GM19240 (cell line): ENCODE results near the gene EYA2.
A peak's percentile ranks its signal among the peaks of the same experiment; 100 is the strongest.
"Not testable (repeated sequence)": the region's sequence is repeated elsewhere in the genome, so short reads cannot be mapped to it uniquely, and the experiment has no call there.

Source experiments
- DNase-seq: peaks from one replicate; pipeline ENCODE4 v3.0.0; 2011; ENCODE audit warnings: low spot score; ENCODE audit not compliant: insufficient read length

The EYA2 gene

DNA sequence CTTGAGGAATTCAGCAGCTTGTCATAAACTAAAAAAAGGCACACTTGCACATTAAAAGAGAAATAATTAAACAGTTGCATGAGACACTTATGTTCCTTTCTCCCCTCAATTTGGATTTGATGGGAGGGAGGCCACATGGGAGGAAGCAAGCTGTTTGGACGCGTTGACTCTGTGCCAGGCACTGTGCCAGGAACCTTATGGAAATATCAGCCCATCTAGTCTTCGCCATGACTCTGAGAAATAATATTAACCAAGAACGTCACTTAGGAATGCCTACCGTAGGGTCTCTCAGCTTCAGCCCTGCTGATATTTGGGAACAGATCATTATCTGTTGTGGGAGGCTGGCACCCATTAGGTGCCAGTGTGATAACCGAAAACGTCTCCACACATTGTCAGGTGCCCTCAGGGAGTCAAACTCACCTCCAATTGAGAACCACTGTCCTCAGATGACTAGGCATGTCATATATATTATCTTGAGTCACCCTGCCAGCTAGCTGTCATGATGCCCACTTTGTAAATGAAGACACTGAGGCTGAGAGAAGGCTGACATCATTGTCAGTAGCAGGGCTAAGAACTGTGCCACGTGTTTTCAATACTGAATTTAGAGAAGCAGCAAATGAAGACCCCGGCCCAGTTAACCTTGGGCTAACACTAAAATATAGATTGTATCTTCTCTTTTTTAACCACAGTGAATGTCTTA lies 36.1 kb downstream of the EYA2 start:
- no peak for DNase-seq

- no peak for DNase-seq
Observed at GRCh38 chr20:46931699-46932098, 37.1 kb downstream of the EYA2 start.

DNA sequence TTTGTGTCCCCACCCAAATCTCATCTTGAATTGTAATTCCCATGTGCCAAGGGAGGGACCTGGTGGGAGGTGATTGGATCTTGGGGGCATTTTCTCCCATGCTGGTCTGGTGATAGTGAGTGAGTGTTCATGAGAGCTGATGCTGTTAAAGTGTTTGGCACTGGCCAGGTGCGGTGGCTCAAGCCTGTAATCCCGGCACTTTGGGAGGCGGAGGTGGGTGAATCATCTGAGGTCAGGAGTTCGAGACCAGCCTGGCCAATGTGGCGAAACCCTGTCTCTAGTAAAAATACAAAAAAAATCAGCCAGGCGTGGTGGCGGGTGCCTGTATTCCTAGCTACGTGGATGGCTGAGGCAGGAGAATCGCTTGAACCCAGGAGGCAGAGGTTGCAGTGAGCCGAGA lies 37.8 kb downstream of the EYA2 start:
- not testable (repeated sequence) for DNase-seq

DNA sequence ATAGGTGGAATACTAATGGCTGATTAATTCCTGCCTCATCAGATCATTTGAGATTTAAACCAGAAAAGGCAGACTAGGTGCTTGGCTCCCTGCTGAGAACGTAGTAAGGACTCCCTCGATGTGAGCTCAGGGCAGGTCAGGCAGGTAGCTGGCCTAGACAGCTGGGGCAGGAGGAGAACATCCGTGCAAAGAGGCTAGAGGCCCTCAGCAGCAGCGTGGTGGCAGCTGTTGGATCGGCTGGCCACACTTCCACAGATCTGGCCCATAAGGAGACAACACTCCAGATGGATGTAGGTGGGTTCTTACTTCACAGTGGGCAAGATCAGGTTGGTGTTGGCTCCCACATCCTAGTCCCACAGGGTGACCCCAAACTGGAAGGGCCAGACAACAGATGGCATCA lies 38.5 kb downstream of the EYA2 start:
- DNase-seq = no peak

- no peak for DNase-seq
Observed at GRCh38 chr20:46934746-46935287, 40.2 kb downstream of the EYA2 start.

- no peak for DNase-seq
Observed at GRCh38 chr20:46935394-46936017, 40.9 kb downstream of the EYA2 start.

- DNase-seq = no peak
Observed at GRCh38 chr20:46936415-46937156, 41.9 kb downstream of the EYA2 start.

DNA sequence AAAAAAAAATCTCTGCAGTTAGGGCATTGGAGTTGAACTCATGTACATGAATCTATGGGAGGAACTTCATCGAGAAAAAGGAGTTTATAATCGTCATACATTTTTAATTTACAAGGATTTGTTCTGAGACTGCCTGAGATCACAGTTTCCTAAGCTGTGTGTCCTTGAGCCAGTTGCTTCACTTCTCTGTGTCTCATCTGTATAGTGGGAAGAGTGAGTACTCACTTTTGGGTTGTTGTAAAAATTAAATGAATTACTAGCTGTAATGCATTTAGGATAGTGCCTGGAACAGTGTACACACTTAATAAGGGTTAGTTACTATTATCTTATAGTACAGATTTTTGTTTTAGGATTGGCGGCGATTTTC lies 42.5 kb downstream of the EYA2 start:
- no peak for DNase-seq

GRCh38 chr20:46937533-46938226 lies 43.0 kb downstream of the EYA2 start:
- no peak for DNase-seq

DNA sequence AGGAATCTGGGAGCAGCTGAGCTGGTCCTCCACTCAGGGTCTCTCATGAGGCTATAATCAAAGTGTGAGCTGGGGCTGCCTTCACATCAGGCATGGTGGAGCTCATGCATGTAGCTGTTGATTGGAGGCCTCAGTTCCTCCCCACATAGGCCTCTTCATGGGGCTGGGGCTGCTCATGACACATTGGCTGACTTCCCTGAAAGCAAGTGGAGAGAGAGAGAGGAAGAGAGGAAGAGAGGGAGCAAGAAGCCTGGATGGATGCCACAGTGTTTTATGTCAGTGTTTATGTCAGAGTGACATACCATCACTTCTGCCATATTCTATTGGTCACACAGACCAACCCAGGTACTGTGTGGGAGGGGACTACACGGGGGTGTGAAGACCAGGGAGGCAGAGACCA lies 43.8 kb downstream of the EYA2 start:
- DNase-seq = no peak

DNA sequence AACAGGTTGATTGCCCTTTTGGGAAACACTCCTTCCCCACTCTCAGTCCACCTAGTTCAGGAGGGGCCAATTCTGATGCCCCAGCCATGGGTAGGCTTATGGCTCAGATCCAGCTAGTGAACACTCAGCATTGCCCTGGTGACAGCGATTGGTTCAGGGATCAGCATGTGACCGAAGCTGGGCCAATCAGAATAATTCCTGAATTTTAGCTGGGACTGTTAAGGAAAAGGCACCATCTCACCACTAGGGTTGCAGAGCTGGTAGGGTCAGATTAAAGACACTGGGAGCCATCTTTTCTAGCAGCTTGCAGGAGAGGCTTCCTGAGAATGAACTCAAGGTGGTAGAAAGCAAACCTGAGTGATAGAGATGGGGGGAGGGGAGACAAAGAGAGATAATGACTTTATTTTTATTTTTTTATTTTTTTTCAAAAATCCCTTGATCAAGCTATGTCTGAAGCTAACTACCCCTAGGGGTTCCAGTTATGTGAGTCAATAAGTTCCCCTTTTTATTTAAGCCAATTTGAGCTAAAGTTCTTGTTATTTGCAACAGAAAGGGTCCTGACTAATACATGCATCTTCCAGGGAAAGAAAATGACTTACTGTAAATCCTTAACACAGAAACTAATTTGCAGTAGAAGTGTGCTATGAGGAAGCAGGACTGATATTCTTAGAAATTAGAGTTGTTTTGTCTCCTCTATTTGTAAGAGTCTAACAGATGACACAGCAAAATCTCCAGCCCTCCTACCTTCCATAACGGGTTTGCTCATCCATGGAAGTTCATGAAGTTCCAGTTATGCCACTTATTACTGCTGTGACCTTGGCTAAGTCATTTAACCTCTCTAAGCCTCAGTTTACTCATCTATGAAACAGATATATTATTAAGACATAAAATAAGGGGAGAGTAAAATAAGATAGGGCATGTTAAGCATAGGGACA lies 44.7 kb downstream of the EYA2 start:
- peak; percentile 10 for DNase-seq

DNA sequence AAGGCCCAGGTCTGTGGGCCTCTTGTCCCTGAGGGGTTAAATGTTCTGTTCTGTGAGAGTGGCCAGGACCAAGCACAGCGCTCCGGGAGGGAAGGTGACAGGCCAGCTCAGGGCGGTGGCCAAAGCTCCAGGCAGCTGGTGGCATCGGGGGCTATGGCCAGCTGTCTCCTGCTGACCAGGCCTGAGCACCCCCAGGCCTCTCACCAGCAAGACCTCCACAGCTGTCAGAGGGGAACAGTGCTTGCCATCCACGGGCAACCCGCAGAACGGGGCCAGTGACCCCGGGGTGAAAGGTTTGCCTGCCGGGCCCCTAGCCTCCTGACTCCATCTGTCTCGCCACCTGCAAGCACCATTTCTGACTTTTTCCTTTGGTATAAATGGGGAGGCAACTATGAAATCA lies 46.0 kb downstream of the EYA2 start:
- DNase-seq = no peak

DNA sequence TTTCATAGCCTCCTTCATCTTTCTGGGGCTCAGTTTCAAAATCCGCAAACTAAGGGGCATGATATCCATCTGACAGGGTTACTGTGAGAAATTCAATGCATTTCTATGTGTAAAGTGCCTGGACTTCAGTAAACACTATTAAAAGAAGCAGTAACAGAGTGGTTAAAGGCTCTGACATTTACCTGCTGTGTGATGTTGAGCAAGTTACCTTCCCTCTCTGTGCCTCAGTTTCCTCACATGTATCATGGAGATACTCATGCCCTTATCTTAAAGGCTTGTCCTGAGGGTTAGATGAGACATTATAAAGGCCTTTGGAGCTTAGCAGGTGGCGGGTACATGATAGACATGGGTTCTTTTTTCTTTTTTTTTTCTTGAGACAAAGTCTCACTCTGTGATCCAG lies 46.8 kb downstream of the EYA2 start:
- no peak for DNase-seq

DNA sequence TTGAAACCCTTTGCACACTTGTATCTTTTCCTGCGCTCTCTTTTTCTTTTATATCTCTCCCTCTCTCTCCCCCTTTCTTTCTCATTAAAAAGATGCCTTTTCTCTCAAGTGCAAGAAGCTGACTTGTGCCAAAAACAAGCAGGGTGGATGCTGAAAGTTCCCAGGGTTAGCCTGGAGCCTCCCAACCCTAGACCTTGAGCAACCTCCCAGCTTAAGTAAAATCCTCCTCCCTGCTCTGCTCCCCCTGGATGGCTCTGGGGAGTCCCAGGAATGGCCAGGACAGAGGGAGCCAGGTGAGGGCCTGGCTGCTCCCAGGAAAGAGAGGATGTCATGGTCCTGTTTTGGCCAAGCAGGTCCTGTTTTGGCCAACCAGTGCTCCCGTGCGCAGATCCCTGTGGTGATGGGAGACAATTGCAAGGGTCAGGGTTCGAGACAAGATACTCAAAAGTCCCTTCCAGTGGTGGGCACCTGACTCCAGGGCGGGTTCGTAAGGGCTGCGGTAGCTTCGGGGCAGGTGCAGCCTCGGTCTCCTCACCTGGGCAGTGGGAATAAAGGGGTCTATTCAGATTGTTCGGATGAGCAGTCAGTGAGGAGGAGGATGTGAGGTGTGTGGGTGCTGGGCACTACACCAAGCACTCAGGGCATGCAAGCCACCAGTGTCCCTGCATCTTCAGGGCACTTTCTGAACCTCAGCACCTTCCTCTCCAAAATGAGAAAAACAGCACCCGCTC lies 49.4 kb downstream of the EYA2 start:
- no peak for DNase-seq

DNA sequence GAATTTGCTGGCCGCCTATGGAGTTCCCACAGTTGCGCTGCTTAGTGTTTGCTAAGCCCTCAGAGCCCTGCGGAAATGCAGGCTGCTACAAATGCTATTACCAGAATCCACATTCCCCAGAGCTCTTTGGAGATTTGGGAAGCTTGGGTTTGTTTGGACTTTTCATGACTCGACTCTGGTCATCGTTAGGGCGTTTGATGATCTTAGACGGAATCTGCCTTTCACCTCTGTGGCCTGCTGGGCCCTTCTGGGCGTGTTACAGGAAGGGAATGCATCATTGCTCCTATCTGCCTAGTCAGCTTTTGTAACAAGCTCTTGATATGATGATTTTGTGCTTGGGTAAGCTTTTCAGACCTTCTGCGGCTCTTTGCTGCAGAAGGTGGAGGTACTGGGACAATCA lies 50.8 kb downstream of the EYA2 start:
- DNase-seq = no peak

DNA sequence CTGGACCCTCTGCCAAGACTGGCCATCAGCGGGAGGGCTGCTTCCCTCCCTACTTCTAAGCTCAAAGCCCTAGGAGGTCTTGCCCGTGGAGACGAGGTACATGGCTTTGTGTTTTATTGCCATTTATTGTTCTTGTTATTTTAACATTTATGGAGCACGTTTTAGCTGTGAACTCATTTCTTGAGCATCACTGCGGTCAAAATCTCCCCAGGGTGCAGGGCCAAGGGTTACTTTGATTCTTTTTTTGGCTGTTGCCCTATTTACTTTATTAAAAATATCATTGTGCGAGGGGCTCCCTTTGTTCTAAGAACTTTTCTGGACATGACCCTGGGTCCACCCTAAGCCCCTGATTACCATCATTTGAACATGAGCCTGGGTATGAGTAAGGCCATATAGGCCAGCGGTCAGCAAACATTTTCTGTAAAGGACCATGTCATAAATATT lies 51.6 kb downstream of the EYA2 start:
- no peak for DNase-seq

DNA sequence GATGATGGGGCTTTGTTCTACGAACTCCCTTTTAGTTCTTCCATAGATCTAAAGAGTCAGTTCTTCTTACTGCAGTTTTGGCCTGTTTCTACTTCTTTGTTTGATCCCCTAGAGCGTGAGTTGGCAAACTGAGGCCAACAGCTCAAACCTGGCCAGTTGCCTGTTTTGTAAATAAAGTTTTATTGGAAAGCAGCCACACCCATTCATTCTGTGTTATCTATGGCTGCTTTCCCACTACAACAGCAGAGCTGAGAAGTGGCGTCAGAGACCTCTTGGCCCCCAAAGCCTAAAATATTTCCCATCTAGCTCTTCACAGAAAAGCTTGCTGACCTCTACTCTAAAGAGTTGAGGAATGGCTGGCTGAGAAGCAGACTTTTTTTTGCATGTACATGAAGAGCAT lies 52.2 kb downstream of the EYA2 start:
- DNase-seq = no peak

- no peak for DNase-seq
Observed at GRCh38 chr20:46948081-46948480, 53.4 kb downstream of the EYA2 start.

DNA sequence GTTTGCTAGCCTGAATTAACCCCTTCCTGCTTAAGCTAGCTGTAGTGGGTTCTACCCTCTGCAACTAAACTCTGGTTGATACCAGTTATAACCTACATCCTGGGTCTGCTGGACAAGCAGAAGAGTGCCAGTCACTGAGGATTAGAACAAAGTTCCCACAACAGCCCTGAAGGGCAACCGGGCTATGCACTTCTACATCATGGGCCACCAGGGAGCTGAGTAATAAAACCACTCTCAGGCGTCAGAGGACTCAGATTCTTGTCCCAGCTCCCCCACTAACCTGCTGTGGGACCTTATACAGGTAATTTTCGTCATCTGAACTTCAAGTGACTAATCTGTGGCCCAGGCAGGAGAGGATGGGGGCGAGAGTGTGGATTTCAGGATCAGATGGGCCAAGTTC lies 56.8 kb downstream of the EYA2 start:
- no peak for DNase-seq
